ENCODE measurements around the gene ANKRD50.

- TF ChIP-seq POLR2A (IDR thresholded peaks at IDR 0.05; ENCODE audit: low read depth, low read length) (no peak), PAX5 (IDR thresholded peaks at IDR 0.05; ENCODE audit: insufficient read depth, low read length, severe bottlenecking) (no peak), POLR2AphosphoS5 (IDR thresholded peaks at IDR 0.05; ENCODE audit: low read depth, low read length) (no peak), TAF1 (IDR thresholded peaks at IDR 0.05; ENCODE audit: low read depth, low read length) (no peak)
These were observed 41.5 kb upstream of the ANKRD50 start for GRCh38 chr4:124753941-124754581.

All from GM12891 (cell line).